ENCODE results near the gene RAPGEF3.

- no peak for TF ChIP-seq REST (IDR thresholded peaks at IDR 0.05)
- TF ChIP-seq, protein P1, sequence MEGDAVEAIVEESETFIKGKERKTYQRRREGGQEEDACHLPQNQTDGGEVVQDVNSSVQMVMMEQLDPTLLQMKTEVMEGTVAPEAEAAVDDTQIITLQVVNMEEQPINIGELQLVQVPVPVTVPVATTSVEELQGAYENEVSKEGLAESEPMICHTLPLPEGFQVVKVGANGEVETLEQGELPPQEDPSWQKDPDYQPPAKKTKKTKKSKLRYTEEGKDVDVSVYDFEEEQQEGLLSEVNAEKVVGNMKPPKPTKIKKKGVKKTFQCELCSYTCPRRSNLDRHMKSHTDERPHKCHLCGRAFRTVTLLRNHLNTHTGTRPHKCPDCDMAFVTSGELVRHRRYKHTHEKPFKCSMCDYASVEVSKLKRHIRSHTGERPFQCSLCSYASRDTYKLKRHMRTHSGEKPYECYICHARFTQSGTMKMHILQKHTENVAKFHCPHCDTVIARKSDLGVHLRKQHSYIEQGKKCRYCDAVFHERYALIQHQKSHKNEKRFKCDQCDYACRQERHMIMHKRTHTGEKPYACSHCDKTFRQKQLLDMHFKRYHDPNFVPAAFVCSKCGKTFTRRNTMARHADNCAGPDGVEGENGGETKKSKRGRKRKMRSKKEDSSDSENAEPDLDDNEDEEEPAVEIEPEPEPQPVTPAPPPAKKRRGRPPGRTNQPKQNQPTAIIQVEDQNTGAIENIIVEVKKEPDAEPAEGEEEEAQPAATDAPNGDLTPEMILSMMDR (IDR thresholded peaks at IDR 0.05; ENCODE audit: low read depth, low read length, missing input control), result no peak
- no peak for TF ChIP-seq HNF4A (conservative IDR thresholded peaks at IDR 0.05)
- no peak for TF ChIP-seq GABPA (IDR thresholded peaks at IDR 0.05 in 1 of 2, conservative IDR thresholded peaks at IDR 0.05 in 1 of 2)
- no peak for TF ChIP-seq ATF3 (IDR thresholded peaks at IDR 0.05)
- no peak for TF ChIP-seq SP1 (IDR thresholded peaks at IDR 0.05)
- TF ChIP-seq EGR1 (IDR thresholded peaks at IDR 0.05; ENCODE audit: low read depth in 2 of 2), result no peak
Observed at GRCh38 chr12:47739979-47740378, 18.7 kb downstream of the RAPGEF3 start.
